ENCODE measurements around the gene UMODL1. TPM values are rescaled to one million over a fixed set of nuclear protein-coding genes. Genes with fewer than 3 reads are reported as not detected.

UMODL1 gene
- total RNA-seq, 2 experiments from 2014 or later: not detected

GRCh38 chr21:42111811-42112210, 40.7 kb downstream of the UMODL1 start:
- peaks cover 5% of the 10 kb centered on the region for H3K4me1 Mint-ChIP-seq (ENCODE audit: low read depth)
- no peak overlapping the region for H3K27ac Mint-ChIP-seq
- intact Hi-C loops (cut with micrococcal nuclease): no loop called here
- H3K36me3 Mint-ChIP-seq (ENCODE audit: low read depth): no peaks in the 10 kb centered on the region
- no peak for ATAC-seq
- no peaks in the 10 kb centered on the region for H3K9me3 Mint-ChIP-seq
- ChIA-PET POLR2A (interaction anchor here (0.6 to 0.7 kb wide), 2 partner anchors 234 to 495 kb away, joined by 3 read pairs; no protein-coding TSS in a partner anchor), CTCF (interaction anchor here (1.5 to 1.7 kb wide), 2 partner anchors 34 to 147 kb away, joined by 3 to 7 read pairs; no protein-coding TSS in a partner anchor)
- peaks cover 3% of the 10 kb centered on the region for H3K27me3 Mint-ChIP-seq
- H3K4me3 Mint-ChIP-seq: no peak overlapping the region
- TF ChIP-seq CTCF (IDR thresholded peaks at IDR 0.05): no peak
- no peak for DNase-seq

DNA sequence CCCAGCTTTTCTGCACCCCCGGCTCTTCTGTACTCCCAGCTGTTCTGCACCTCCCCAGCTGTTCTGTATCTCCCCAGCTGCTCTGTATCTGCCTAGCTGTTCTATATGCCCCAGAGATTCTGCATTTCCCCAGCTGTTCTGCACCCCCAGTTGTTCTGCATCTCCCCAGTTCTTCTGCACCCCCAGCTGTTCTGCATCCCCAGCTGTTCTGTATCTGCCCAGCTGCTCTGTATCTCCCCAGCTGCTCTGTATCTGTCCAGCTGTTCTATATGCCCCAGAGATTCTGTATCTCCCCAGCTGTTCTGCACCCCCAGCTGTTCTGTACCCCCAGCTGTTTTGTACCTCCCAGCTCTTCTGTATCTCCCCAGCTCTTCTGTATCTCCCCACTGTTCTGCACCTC, 41.1 kb downstream of the UMODL1 start:
- Mint-ChIP-seq H3K4me1 (ENCODE audit: low read depth) (peaks cover 9% of the 10 kb centered on the region), H3K4me3 (no peak overlapping the region), H3K9me3 (no peaks in the 10 kb centered on the region), H3K36me3 (ENCODE audit: low read depth) (no peaks in the 10 kb centered on the region), H3K27me3 (peaks cover 7% of the 10 kb centered on the region), H3K27ac (no peak overlapping the region)
- ATAC-seq (no peak), DNase-seq (no peak)
- no peak for TF ChIP-seq CTCF (IDR thresholded peaks at IDR 0.05)
- ChIA-PET CTCF (interaction anchor here (0.6 to 1.7 kb wide), 4 partner anchors 33 to 296 kb away, joined by 3 to 7 read pairs (median 4); no protein-coding TSS in a partner anchor), POLR2A (interaction anchor here (0.7 kb wide), 1 partner anchor 235 kb away, joined by 3 read pairs; no protein-coding TSS in a partner anchor)
- intact Hi-C loops (cut with micrococcal nuclease): no loop called here

DNA sequence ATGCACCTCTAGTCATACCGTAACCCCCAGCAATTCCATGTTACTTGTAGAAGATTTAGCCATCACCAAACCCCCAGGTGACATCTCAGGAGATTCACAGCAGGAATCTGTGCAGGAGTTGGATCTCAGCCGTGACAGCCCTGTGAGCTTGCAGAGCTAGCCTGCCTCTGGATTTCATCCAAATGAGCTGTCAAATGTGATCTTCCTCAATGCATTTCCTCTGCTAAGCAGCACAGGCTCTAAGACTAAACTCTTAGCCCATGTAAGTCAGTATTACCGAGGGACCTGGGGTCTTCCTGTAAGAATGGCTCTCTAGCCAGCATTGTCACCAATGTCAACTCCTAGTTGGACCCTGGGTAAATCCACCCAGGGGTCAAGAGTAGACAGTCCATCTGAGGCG, 41.7 kb downstream of the UMODL1 start:
- Mint-ChIP-seq H3K27ac (no peak overlapping the region), H3K36me3 (ENCODE audit: low read depth) (no peaks in the 10 kb centered on the region), H3K4me3 (no peak overlapping the region), H3K9me3 (no peaks in the 10 kb centered on the region), H3K27me3 (peaks cover 13% of the 10 kb centered on the region), H3K4me1 (ENCODE audit: low read depth) (peaks cover 10% of the 10 kb centered on the region)
- intact Hi-C loops (cut with micrococcal nuclease): no loop called here
- DNase-seq: no peak
- ATAC-seq: no peak
- TF ChIP-seq CTCF (IDR thresholded peaks at IDR 0.05): no peak
- ChIA-PET POLR2A (interaction anchor here (0.6 to 0.7 kb wide), 2 partner anchors 132 to 235 kb away, joined by 3 read pairs; no protein-coding TSS in a partner anchor), CTCF (interaction anchor here (0.9 to 1.9 kb wide), 3 partner anchors 79 to 296 kb away, joined by 3 to 10 read pairs (median 7); no protein-coding TSS in a partner anchor)

GRCh38 chr21:42113926-42114409, 42.9 kb downstream of the UMODL1 start:
- Mint-ChIP-seq H3K4me3 (no peak overlapping the region), H3K27ac (no peak overlapping the region), H3K9me3 (no peaks in the 10 kb centered on the region), H3K27me3 (peaks cover 22% of the 10 kb centered on the region), H3K36me3 (ENCODE audit: low read depth) (no peaks in the 10 kb centered on the region), H3K4me1 (ENCODE audit: low read depth) (peaks cover 16% of the 10 kb centered on the region)
- no peak for TF ChIP-seq CTCF (IDR thresholded peaks at IDR 0.05)
- intact Hi-C loops (cut with micrococcal nuclease): no loop called here
- POLR2A ChIA-PET: interaction anchor here (1.1 to 1.4 kb wide), 2 partner anchors 104 to 303 kb away, joined by 3 read pairs; partner anchors contain the start of gene ZBTB21
- DNase-seq (no peak), ATAC-seq (no peak)
- CTCF ChIA-PET: interaction anchor here (1.9 kb wide), 1 partner anchor 297 kb away, joined by 10 read pairs; no protein-coding TSS in a partner anchor

DNA sequence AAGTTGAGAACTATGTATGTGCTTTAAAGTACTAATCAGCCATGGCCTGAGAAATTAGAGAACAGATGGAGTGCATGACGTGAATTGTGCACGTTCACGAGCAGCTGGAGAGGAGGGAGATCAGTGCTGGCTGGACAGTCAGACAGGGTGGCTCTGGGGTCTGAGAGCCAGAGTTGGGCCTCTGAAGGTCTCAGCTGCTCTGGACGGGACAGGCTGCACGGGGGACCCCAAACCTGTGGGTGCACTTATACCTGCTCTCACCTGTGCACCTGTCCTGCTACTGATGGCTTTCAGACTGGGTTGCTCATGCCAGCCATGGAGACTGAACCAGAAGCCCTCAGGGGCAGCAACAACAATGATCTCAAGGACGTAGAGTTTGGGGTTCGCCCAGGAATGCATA, 43.5 kb downstream of the UMODL1 start:
- Mint-ChIP-seq H3K27ac (no peak overlapping the region), H3K9me3 (no peaks in the 10 kb centered on the region), H3K27me3 (peaks cover 29% of the 10 kb centered on the region), H3K36me3 (ENCODE audit: low read depth) (no peaks in the 10 kb centered on the region), H3K4me1 (ENCODE audit: low read depth) (peaks cover 16% of the 10 kb centered on the region), H3K4me3 (no peak overlapping the region)
- no peak for TF ChIP-seq CTCF (IDR thresholded peaks at IDR 0.05)
- POLR2A ChIA-PET: interaction anchor here (1.1 to 1.4 kb wide), 2 partner anchors 105 to 294 kb away, joined by 3 read pairs; partner anchors contain the start of gene ZBTB21
- DNase-seq: no peak
- intact Hi-C loops (cut with micrococcal nuclease): no loop called here
- ATAC-seq: no peak
- CTCF ChIA-PET: interaction anchor here (1.9 kb wide), 1 partner anchor 298 kb away, joined by 10 read pairs; no protein-coding TSS in a partner anchor

All from activated CD8-positive, alpha-beta T cell treated with anti-CD3 and anti-CD28 coated beads for 36 hours (primary cell).